Calu3 (cell line): ENCODE data around the gene YJU2. TPM values are rescaled to one million over a fixed set of nuclear protein-coding genes. Genes with fewer than 3 reads are reported as not detected.

Experiments used
- BruUV-seq: library from RNA; stranded (reverse); fragments of 400-500 nt; replicated peaks from 2 replicates; lab custom pipeline; 2021; lab: Mats Ljungman, UMichigan
- CTCF ChIA-PET: fragments of 300-600 bp; sonication (Branson Sonifier 250); formaldehyde crosslinking; loops from one replicate; lab custom pipeline; 2022; ENCODE audit warnings: antibody characterized with exemption; lab: Charles Lee
- DNase-seq: peaks from one replicate; pipeline ENCODE4 v3.0.0; 2022
- H3K27ac Mint-ChIP-seq: one replicate; pipeline ENCODE4 v1.8.0; 2022; ENCODE audit warnings: mixed read lengths; ENCODE audit not compliant: unreplicated experiment
- H3K27me3 Mint-ChIP-seq: one replicate; pipeline ENCODE4 v1.8.0; 2022; ENCODE audit warnings: mixed read lengths; ENCODE audit not compliant: unreplicated experiment
- H3K36me3 Mint-ChIP-seq: one replicate; pipeline ENCODE4 v1.8.0; 2022; ENCODE audit warnings: mild to moderate bottlenecking, moderate library complexity, mixed read lengths; ENCODE audit not compliant: insufficient read depth, unreplicated experiment
- H3K4me1 Mint-ChIP-seq: one replicate; pipeline ENCODE4 v1.8.0; 2022; ENCODE audit warnings: mild to moderate bottlenecking, low read depth, mixed read lengths; ENCODE audit not compliant: unreplicated experiment
- H3K4me3 Mint-ChIP-seq: one replicate; pipeline ENCODE4 v1.8.0; 2022; ENCODE audit warnings: mild to moderate bottlenecking, low read depth, moderate library complexity, mixed read lengths; ENCODE audit not compliant: unreplicated experiment
- H3K9me3 Mint-ChIP-seq: one replicate; pipeline ENCODE4 v1.8.0; 2022; ENCODE audit warnings: low read depth, mixed read lengths; ENCODE audit not compliant: unreplicated experiment
- intact Hi-C: fragments of 100-400 bp; cut with micrococcal nuclease; formaldehyde crosslinking; loops from one replicate; pipeline ENCODE4 v1.10.0; 2022; ENCODE audit not compliant: unreplicated experiment
- total RNA-seq: library from RNA; stranded (reverse); gene quantifications from 2 replicates; pipeline ENCODE4 v1.2.3, GENCODE V29; 2022
- TF ChIP-seq, protein P1 (sequence below): fragments of 200-600 bp; IDR thresholded peaks from one replicate; pipeline ENCODE4 v1.8.0; 2022; ENCODE audit warnings: antibody characterized with exemption; ENCODE audit not compliant: unreplicated experiment

Gene YJU2
- total RNA-seq, 1 experiment from 2014 or later, result 7.8 TPM

DNA sequence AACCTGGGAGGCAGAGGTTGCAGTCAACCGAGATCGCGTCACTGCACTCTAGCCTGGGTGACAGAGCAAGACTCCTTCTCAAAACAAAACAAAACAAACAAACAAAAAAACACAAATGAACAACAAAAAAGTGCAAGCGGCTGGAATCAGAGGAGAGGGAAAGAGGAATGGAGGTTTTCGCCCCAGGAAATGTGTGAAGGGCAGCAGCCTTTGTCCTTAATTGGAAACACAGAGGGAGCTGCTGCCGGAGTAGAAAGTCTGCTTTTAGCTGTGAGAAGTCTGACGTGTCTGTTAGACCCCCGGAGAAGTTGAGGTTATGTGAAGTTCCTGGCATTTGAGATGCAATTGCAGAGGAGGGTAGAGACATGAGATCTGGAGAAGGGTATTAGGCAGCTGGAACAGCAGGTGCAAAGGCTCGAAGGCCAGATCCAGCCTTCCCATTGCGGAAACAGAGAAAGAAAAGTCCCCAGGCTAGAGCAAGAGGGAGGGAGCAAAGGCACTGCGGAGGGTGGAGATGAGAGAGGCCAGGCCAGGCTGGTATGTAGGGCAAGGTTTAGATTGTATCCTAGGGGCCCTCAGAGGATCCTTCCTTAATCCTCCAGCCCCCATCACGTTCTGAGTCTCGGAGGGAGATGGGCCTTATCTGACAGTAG lies 54.8 kb downstream of the YJU2 start:
- H3K4me1 Mint-ChIP-seq, result no peaks in the 10 kb centered on the region
- H3K27me3 Mint-ChIP-seq, result peaks cover 28% of the 10 kb centered on the region
- CTCF ChIA-PET, result no interaction called here
- peaks cover 3% of the 10 kb centered on the region for H3K36me3 Mint-ChIP-seq
- no peak for DNase-seq
- no peak overlapping the region for H3K27ac Mint-ChIP-seq
- no peaks in the 10 kb centered on the region for H3K9me3 Mint-ChIP-seq
- TF ChIP-seq, protein P1, sequence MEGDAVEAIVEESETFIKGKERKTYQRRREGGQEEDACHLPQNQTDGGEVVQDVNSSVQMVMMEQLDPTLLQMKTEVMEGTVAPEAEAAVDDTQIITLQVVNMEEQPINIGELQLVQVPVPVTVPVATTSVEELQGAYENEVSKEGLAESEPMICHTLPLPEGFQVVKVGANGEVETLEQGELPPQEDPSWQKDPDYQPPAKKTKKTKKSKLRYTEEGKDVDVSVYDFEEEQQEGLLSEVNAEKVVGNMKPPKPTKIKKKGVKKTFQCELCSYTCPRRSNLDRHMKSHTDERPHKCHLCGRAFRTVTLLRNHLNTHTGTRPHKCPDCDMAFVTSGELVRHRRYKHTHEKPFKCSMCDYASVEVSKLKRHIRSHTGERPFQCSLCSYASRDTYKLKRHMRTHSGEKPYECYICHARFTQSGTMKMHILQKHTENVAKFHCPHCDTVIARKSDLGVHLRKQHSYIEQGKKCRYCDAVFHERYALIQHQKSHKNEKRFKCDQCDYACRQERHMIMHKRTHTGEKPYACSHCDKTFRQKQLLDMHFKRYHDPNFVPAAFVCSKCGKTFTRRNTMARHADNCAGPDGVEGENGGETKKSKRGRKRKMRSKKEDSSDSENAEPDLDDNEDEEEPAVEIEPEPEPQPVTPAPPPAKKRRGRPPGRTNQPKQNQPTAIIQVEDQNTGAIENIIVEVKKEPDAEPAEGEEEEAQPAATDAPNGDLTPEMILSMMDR, result no peak
- H3K4me3 Mint-ChIP-seq, result no peak overlapping the region
- intact Hi-C loops, result no loop called here
- no TSS peak for BruUV-seq

DNA sequence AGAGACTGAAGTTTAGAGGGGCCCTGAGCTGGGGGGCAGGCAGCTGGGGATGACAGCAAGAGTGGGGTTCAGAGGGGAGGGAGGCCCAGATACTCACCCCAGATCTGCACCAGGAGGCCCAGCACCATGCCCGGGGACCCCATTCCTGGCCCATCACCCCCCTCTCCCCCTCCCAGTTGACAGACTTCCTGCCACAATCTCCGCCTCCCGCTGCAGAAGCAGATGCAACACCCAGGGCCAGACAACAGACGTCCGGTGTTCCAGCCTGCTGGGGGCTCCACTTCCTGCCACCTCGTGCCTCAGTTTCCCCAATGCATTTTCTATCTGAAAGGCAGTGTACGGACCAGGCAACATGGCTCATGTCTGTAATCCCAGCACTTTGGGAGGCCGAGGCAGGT lies 55.4 kb downstream of the YJU2 start, which contains the start of gene TMIGD2:
TMIGD2 (minus strand) TSS at position 147 of the 398 bp plus-strand sequence; CDS start at position 143, 4 bp downstream.
- Mint-ChIP-seq H3K4me3 (no peak within 1 kb of the TSS), H3K9me3 (no peaks in the 10 kb centered on the region), H3K4me1 (no peaks in the 10 kb centered on the region), H3K36me3 (peaks cover 5% of the 10 kb centered on the region), H3K27me3 (peaks cover 34% of the 10 kb centered on the region), H3K27ac (no peak within 1 kb of the TSS)
- TF ChIP-seq, protein P1, result no peak
- CTCF ChIA-PET, result no interaction called here
- no TSS peak for BruUV-seq
- DNase-seq, result no peak
- intact Hi-C loops, result no loop called here

DNA sequence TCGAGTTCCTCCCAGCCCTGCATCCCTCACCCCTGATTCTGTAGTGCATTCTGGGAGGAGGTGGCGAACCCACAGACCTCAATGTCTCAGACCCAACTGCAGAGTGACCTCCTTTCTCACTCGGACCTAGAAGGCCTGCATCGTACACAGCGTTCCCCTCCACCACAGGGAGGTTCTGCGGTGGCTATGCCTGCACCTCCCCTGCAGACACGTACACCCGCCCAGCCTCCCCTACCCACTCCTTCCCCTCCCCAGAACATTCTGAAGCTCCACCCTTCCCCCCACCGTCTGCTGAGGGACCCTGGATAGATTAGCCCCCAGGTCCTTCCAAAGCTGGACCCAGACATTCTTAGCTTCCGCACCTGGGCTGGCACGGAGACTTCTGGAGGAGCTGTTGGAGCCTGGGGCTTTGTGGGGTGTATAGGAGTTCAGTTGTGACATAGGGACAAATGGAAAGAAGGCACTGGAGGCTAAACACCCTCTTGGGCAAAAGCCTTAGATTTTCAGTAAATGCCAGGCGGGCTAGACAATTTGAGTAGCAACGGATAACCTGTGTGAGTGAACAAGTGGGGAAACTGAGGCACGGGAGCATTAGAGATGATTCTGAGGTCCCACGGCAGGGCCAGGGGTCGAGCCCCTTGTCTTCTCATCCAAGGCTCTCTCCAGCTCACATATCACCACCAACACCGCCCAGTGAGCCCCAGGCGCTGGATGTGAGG lies 57.1 kb downstream of the YJU2 start:
- intact Hi-C loops, result no loop called here
- TF ChIP-seq, protein P1, result no peak

DNA sequence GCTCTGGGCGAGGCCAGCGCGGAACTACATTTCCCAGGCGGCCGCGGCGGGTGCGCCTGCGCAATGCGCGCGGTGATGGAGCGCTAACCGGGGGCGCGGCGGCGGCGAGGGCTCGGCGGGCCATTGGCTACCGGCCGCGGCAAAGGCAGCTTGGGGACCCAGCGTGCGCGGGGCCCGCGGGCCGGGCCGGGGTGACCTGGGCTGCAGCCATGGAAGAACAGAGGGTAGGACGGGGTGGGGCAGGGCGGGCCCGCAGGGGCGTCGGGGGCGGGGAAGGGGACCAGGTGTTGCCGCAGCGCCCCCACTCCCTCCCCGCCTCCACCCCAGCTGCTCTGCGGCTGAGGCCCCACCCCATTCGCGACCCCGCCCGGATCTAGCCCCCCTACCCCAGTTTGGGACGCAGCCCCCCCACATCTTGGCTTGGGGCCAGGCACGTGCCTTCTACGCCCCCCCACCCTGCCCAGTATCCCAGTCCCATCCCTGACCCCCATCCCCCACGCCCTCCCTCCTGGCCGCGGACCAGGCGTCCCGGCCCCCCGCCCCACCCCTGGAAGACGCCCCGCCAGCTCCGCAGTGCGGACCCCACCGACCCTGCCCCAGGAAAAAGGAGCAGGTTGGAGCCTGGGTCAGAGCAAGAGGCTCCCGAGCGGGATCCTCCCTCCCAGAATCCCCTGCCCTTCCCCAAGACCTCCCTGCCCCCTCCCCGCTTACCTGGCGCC lies 57.8 kb downstream of the YJU2 start, which contains the start of gene FSD1:
FSD1 (plus strand) TSS at position 61 of the 719 bp plus-strand sequence; CDS start at position 210, 149 bp downstream.
- CTCF ChIA-PET, result no interaction called here
- intact Hi-C loops, result no loop called here
- TF ChIP-seq, protein P1, result no peak
- no TSS peak for BruUV-seq
- no peak within 1 kb of the TSS for H3K27ac Mint-ChIP-seq
- H3K4me1 Mint-ChIP-seq, result no peaks in the 10 kb centered on the region
- H3K27me3 Mint-ChIP-seq, result peaks cover 34% of the 10 kb centered on the region
- H3K36me3 Mint-ChIP-seq, result peaks cover 5% of the 10 kb centered on the region
- no peaks in the 10 kb centered on the region for H3K9me3 Mint-ChIP-seq
- H3K4me3 Mint-ChIP-seq, result no peak within 1 kb of the TSS
- peak; percentile 39 for DNase-seq

More for the DNA sequence above, 57.1 kb downstream of the YJU2 start:
- H3K4me3 Mint-ChIP-seq, result no peak overlapping the region
- CTCF ChIA-PET, result no interaction called here
- BruUV-seq, result no TSS peak
- no peaks in the 10 kb centered on the region for H3K9me3 Mint-ChIP-seq
- peaks cover 5% of the 10 kb centered on the region for H3K36me3 Mint-ChIP-seq
- no peak overlapping the region for H3K27ac Mint-ChIP-seq
- H3K27me3 Mint-ChIP-seq, result peaks cover 34% of the 10 kb centered on the region
- no peaks in the 10 kb centered on the region for H3K4me1 Mint-ChIP-seq
- DNase-seq, result no peak
